Type B pancreatic cell (in vitro differentiated cells): Measurements from ENCODE around the gene LOXL4. TPM values are rescaled to one million over a fixed set of nuclear protein-coding genes. Genes with fewer than 3 reads are reported as not detected.

Experiments used
- DNase-seq: peaks from one replicate; pipeline ENCODE4 v3.0.0; 2021; ENCODE audit warnings: mixed read lengths; ENCODE audit not compliant: unreplicated experiment; ENCODE audit errors: extremely low spot score
- H3K27ac Mint-ChIP-seq: 2 replicates; pipeline ENCODE4 v1.8.0; 2021; ENCODE audit warnings: mild to moderate bottlenecking, mixed read lengths
- H3K27me3 Mint-ChIP-seq: 2 replicates; pipeline ENCODE4 v1.8.0; 2021; ENCODE audit warnings: mixed read lengths
- H3K36me3 Mint-ChIP-seq: 2 replicates; pipeline ENCODE4 v1.8.0; 2021; ENCODE audit warnings: mixed read lengths
- H3K4me1 Mint-ChIP-seq: one replicate; pipeline ENCODE4 v1.8.0; 2021; ENCODE audit warnings: mixed read lengths; ENCODE audit not compliant: unreplicated experiment
- H3K4me3 Mint-ChIP-seq: 2 replicates; pipeline ENCODE4 v1.8.0; 2021; ENCODE audit warnings: mild to moderate bottlenecking, mixed read lengths
- H3K9me3 Mint-ChIP-seq: 2 replicates; pipeline ENCODE4 v1.8.0; 2021; ENCODE audit warnings: mixed read lengths
- total RNA-seq: library from RNA; stranded (reverse); gene quantifications from 2 replicates; pipeline ENCODE4 v1.2.1, GENCODE V29; 2021; ENCODE audit warnings: low replicate concordance
- TF ChIP-seq, protein P1 (sequence below): fragments of 200-600 bp; sonication (generic); conservative IDR thresholded peaks from 2 replicates; pipeline ENCODE4 v1.5.0; 2021; ENCODE audit warnings: antibody characterized with exemption, mild to moderate bottlenecking

LOXL4 gene
- total RNA-seq, 1 donor from 2014 or later = 59.4 TPM

DNA sequence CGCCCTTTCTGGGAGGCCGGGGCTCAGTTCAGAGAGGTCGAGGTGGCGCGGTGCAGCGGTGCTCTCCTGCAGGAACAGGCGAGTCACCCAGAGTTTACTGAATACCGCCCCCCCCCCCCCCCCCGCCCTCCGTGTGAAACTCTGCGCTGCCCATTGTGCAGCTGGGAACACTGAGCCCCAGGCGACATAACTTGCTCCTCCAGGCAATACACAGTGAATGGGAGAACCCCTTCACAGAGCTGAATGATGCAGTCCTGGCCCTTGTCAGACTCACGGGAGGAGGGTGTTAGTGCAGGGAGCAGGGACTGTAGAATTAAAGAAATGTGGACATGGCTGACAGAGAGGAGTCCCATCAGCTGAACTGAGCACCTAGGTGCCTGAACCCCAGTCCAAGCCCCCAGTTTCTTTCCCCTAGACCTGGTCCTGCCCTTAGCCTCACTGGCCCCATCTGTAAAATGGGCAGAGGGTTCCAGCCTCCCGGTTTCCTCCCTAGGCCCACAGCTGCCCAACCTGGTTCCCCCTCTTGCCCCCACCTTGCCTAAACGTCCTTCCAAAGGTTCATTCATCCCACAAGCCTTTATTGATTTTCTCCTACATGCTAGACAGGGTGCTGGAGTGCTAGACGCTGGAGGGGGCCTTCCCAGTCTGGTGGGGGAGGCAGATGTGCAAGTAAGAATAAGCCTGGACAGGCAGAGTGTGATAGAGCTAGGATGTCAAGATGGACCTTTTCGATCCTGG is 869 bp upstream of the LOXL4 start:
- no peak for DNase-seq
- Mint-ChIP-seq H3K9me3 (no peaks in the 10 kb centered on the region), H3K4me1 (peaks cover 39% of the 10 kb centered on the region), H3K4me3 (peak overlapping the region; percentile 80), H3K27ac (peak overlapping the region; percentile 48), H3K36me3 (no peaks in the 10 kb centered on the region), H3K27me3 (peaks cover 68% of the 10 kb centered on the region)
- TF ChIP-seq, protein P1, sequence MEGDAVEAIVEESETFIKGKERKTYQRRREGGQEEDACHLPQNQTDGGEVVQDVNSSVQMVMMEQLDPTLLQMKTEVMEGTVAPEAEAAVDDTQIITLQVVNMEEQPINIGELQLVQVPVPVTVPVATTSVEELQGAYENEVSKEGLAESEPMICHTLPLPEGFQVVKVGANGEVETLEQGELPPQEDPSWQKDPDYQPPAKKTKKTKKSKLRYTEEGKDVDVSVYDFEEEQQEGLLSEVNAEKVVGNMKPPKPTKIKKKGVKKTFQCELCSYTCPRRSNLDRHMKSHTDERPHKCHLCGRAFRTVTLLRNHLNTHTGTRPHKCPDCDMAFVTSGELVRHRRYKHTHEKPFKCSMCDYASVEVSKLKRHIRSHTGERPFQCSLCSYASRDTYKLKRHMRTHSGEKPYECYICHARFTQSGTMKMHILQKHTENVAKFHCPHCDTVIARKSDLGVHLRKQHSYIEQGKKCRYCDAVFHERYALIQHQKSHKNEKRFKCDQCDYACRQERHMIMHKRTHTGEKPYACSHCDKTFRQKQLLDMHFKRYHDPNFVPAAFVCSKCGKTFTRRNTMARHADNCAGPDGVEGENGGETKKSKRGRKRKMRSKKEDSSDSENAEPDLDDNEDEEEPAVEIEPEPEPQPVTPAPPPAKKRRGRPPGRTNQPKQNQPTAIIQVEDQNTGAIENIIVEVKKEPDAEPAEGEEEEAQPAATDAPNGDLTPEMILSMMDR = no peak

DNA sequence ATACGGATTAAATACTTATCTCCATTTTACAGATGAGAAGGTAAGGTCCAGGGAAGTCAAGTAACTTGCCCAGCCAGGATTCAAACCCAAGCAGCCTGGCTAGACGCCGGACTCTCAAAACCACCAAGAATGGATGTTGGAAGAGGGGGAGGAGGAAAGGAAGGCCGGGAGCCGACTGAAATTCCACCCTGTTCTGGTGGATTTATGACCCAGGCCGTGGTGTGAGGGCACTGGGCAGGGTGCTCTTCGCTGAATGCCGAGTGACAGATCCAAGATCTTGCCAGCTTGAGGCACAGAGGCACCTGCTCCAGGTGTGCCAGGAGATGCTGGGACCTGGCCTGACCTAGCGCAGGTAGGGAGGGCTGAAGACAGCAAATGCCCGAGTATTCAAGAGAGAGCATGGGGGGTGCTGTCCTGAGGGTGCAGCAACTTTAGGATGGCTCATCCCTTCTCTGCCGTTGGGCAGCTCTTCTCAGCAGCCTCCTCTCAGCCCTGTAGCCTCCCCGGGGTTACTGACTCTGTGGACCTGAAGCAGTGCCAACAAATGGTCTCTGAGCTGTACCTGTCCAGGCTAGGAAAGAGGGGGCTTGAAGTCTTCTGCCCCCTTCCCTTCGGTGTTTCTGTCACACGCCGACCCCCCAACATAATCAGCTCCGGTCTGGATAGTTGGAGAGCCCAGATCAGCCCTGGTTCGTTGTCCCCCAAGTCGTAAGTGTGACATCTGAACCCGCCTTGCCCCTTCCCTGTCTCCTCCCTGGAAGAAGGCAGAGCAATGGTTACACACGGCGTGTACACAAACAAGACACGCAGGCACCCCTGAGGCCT is 713 bp downstream of the LOXL4 start:
- peaks cover 31% of the 10 kb centered on the region for H3K4me1 Mint-ChIP-seq
- H3K27me3 Mint-ChIP-seq = peaks cover 56% of the 10 kb centered on the region
- peak; percentile 37 for DNase-seq
- no peaks in the 10 kb centered on the region for H3K36me3 Mint-ChIP-seq
- TF ChIP-seq, protein P1 = no peak
- no peaks in the 10 kb centered on the region for H3K9me3 Mint-ChIP-seq
- peak overlapping the region; percentile 50 for H3K27ac Mint-ChIP-seq
- peak overlapping the region; percentile 86 for H3K4me3 Mint-ChIP-seq

- Mint-ChIP-seq H3K4me1 (peaks cover 31% of the 10 kb centered on the region), H3K4me3 (peak overlapping the region; percentile 70), H3K27me3 (peaks cover 52% of the 10 kb centered on the region), H3K9me3 (no peaks in the 10 kb centered on the region), H3K36me3 (no peaks in the 10 kb centered on the region), H3K27ac (peak overlapping the region; percentile 48)
- TF ChIP-seq, protein P1 = no peak
- peak; percentile 40 for DNase-seq
Measured at GRCh38 chr10:98266647-98267046, 1.3 kb downstream of the LOXL4 start.

GRCh38 chr10:98265403-98266378 is 2.3 kb downstream of the LOXL4 start:
- H3K4me3 Mint-ChIP-seq = peak overlapping the region; percentile 57
- TF ChIP-seq, protein P1 = no peak
- peak; percentile 52 for DNase-seq
- no peak overlapping the region for H3K27ac Mint-ChIP-seq
- no peaks in the 10 kb centered on the region for H3K36me3 Mint-ChIP-seq
- peaks cover 45% of the 10 kb centered on the region for H3K27me3 Mint-ChIP-seq
- peaks cover 31% of the 10 kb centered on the region for H3K4me1 Mint-ChIP-seq
- no peaks in the 10 kb centered on the region for H3K9me3 Mint-ChIP-seq
